Measurements from ENCODE around the gene BUB1.
"Not testable (repeated sequence)": the region's sequence is repeated elsewhere in the genome, so short reads cannot be mapped to it uniquely, and the experiment has no call there.

Gene BUB1

DNA sequence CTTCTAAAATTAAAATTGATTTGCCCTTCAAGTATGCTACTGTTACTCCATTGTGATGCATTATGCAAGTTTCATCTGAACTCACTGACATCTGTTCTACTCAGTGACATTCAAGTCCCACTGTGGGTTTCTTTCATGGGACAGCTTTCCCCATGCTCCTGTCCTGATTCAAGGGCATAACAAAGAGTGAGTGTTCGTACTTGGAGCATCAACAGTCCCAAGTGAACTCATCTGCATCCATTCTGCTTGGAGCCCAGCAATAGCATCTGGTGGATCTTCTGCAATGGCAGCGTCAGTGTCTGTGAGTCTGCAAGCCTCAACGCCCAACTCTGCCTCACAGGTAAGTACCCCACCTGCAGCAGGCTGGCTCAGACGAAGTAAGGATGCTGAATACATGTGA is 27.5 kb downstream of the BUB1 start:
- no peak overlapping the region for H3K27ac Mint-ChIP-seq
- no peaks in the 10 kb centered on the region for H3K9me3 Mint-ChIP-seq
- no peak for ATAC-seq
- H3K36me3 Mint-ChIP-seq = peaks cover 70% of the 10 kb centered on the region
- no peaks in the 10 kb centered on the region for H3K4me1 Mint-ChIP-seq
- DNase-seq (ENCODE audit: low spot score in 2 of 2) = no peak
- no peak overlapping the region for H3K4me3 Mint-ChIP-seq

DNA sequence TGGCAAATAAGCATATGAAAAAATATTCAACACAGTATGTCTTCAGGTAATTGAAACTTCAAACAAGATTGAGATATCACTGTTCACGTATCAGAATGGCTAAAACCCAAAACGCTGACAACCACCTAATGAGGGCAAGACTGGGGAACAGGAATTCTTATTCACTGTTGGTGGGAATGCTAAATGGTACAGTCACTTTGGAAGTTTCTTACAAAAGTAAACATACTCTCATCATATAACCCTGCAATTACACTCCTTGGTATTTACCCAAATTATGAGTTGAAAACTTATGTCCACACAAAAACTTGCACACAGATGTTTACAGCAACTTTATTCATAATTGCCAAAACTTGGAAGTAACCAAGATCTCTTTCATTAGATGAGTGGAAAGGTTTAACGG is 30.1 kb downstream of the BUB1 start:
- Mint-ChIP-seq H3K27ac (no peak overlapping the region), H3K9me3 (no peaks in the 10 kb centered on the region), H3K4me3 (no peak overlapping the region), H3K36me3 (peaks cover 61% of the 10 kb centered on the region), H3K4me1 (no peaks in the 10 kb centered on the region)
- ATAC-seq (no peak), DNase-seq (ENCODE audit: low spot score in 2 of 2) (no peak)

DNA sequence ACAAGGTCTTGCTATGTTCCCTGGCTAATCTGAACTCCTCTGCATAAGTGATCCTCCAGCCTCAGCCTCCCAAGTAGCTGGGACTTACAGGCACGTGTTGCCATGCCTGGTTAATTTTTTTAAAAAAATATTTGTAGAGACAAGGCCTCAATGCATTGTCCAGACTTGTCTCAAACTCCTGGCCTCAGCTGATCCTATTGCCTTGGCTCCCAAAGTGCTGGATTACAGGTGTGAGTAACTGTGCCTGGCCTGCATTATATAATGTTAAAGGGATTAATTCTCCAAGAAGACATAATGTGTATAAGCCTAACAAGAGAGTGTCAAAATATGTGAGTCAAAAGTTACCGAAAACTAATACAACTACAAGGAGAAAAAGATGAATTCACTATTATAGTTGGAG is 32.2 kb downstream of the BUB1 start:
- peaks cover 64% of the 10 kb centered on the region for H3K36me3 Mint-ChIP-seq
- H3K4me1 Mint-ChIP-seq = no peaks in the 10 kb centered on the region
- DNase-seq (ENCODE audit: low spot score in 2 of 2) = no peak
- no peak overlapping the region for H3K4me3 Mint-ChIP-seq
- ATAC-seq = no peak
- no peaks in the 10 kb centered on the region for H3K9me3 Mint-ChIP-seq
- H3K27ac Mint-ChIP-seq = no peak overlapping the region

DNA sequence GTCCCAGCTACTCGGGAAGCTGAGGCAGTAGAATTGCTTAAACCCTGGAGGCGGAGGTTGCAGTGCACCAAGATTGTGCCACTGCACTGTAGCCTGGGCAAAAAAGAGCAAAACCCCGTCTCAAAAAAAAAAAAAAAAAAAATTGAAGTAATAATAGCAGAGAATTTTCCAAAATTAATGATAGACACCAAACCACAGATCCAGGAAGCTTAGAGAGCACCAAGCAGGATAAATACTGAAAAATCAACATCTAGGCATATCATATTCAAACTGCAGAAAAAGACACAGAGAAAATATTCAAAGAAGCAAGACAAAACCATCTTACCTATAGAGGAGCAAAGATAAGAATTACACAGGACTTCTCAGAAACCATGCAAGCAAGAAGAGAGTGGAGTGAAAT is 33.5 kb downstream of the BUB1 start:
- H3K36me3 Mint-ChIP-seq = peaks cover 64% of the 10 kb centered on the region

DNA sequence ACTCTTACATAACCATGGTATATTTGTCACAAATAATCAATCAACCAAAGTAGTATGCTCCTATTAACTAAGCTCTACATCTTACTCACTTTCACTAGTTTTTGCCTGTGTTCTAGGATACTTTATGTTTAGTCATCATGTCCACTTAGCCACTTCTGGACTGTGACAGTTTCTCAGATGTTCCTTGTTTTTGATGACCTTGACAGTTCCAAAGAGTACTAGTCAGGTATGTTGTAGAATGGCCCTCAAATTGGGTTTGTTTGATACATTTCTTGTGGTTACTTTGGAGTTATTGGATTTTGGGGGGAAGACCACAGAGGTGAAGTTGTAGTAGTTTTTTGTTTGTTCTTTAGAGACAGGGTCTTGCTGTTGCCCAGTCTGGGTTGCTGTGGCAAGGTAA is 35.5 kb downstream of the BUB1 start:
- ATAC-seq = no peak
- Mint-ChIP-seq H3K36me3 (peaks cover 70% of the 10 kb centered on the region), H3K4me3 (no peak overlapping the region), H3K4me1 (no peaks in the 10 kb centered on the region), H3K27ac (no peak overlapping the region), H3K9me3 (no peaks in the 10 kb centered on the region)
- no peak for DNase-seq (ENCODE audit: low spot score in 2 of 2)

More for the DNA sequence above, 33.5 kb downstream of the BUB1 start:
- Mint-ChIP-seq H3K4me3 (no peak overlapping the region), H3K27ac (no peak overlapping the region), H3K4me1 (no peaks in the 10 kb centered on the region), H3K9me3 (no peaks in the 10 kb centered on the region)
- DNase-seq (ENCODE audit: low spot score in 2 of 2) (no peak), ATAC-seq (no peak)

DNA sequence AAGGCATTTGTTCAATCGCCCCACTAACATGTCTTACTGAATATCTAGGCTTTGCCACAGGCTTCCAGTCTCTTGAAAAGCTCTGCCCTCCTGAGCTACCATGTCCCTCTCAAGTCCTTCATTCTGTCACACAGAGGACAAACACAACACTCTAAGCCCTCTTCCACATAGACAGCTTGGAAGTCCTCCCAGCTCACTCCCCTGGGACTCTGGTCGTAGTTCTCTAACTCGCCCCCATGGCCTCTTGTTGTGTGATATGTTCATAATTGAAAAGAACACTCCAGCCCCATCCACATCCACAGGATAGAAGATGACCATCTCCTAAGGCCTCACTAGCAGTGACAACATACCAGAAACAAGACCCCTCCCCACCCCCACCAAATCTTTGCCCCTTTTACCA is 37.9 kb downstream of the BUB1 start:
- Mint-ChIP-seq H3K4me3 (no peak overlapping the region), H3K27ac (no peak overlapping the region), H3K36me3 (peaks cover 76% of the 10 kb centered on the region), H3K4me1 (no peaks in the 10 kb centered on the region), H3K9me3 (no peaks in the 10 kb centered on the region)
- ATAC-seq = no peak
- no peak for DNase-seq (ENCODE audit: low spot score in 2 of 2)

DNA sequence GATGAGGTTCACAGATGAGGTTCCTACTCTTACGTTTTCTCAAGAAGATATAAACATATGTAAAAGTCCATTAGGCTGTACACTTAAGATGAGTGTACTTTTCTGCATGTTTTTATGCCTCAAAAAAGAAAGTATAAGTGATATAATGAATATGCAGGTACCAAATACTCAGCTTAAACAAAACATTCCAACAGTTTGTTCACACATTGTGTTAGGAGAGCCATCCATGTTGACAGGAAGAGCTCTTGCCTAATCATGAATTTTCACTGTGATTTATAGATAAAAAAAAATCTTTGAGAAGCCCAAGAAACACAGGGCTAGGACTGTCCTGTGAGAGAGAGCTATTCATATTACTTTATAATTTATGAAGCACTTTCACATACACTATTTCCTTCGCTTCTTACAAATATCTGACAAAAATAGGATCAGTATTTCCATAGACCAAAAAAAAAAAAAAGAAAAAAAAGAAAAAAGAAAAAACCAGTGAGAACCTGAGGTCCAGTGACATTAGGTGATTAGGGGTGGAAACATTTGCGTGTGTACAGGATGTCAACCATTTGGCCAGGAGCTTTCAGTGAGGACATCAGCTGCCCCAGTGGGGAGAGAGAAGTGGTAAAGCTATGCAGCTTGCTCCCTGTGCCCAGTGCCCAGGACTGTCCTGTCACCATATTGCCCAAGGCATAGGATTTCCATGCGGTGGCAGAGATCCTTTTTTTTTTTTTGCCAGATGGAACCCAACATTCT is 38.7 kb downstream of the BUB1 start:
- Mint-ChIP-seq H3K9me3 (no peaks in the 10 kb centered on the region), H3K4me1 (no peaks in the 10 kb centered on the region), H3K27ac (no peak overlapping the region), H3K36me3 (peaks cover 77% of the 10 kb centered on the region), H3K4me3 (no peak overlapping the region)
- ATAC-seq (no peak), DNase-seq (ENCODE audit: low spot score in 2 of 2) (no peak)

DNA sequence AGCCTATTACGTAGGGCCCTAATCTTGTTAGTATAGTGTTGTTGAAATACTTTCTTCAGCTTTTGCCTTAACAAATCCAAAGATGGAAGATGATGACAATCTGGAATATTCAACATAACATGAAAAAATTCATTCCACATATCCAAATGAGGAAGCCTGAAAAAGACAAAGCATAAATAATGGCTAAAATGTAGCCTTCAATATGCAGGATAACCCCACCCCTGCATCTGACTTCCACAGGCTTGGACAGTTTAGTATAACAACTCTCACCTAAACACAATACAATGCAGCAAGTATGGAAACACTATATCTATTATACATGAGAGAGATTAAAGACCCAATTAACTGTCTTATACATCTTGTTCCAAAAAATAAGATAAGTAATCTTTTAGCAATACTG is 39.9 kb downstream of the BUB1 start:
- Mint-ChIP-seq H3K9me3 (no peaks in the 10 kb centered on the region), H3K36me3 (peaks cover 71% of the 10 kb centered on the region)
- no peak for ATAC-seq

DNA sequence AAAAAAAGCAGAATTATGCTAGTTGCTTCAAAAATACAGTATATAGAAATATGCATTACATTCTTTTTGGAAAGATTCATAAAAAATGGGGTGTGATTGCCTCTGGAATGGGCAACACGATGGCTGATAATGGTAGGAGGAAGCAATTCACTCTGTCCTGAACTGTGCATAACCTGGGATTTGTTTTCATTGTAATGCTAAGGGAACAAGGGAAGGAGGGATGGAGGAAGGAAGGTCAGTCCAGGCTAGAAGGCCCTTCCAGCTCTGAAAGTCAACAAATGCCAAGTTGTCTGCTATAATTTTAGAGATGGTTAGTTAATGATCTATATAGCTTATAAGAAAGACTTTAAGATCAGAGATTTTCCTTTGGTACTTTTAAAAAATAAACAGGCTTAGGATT is 40.8 kb downstream of the BUB1 start:
- Mint-ChIP-seq H3K4me3 (no peak overlapping the region), H3K9me3 (no peaks in the 10 kb centered on the region), H3K4me1 (no peaks in the 10 kb centered on the region), H3K27ac (no peak overlapping the region), H3K36me3 (peaks cover 62% of the 10 kb centered on the region)
- DNase-seq (ENCODE audit: low spot score in 2 of 2) (no peak), ATAC-seq (no peak)

More for the DNA sequence above, 39.9 kb downstream of the BUB1 start:
- no peak for DNase-seq (ENCODE audit: low spot score in 2 of 2)
- Mint-ChIP-seq H3K27ac (no peak overlapping the region), H3K4me1 (no peaks in the 10 kb centered on the region), H3K4me3 (no peak overlapping the region)

DNA sequence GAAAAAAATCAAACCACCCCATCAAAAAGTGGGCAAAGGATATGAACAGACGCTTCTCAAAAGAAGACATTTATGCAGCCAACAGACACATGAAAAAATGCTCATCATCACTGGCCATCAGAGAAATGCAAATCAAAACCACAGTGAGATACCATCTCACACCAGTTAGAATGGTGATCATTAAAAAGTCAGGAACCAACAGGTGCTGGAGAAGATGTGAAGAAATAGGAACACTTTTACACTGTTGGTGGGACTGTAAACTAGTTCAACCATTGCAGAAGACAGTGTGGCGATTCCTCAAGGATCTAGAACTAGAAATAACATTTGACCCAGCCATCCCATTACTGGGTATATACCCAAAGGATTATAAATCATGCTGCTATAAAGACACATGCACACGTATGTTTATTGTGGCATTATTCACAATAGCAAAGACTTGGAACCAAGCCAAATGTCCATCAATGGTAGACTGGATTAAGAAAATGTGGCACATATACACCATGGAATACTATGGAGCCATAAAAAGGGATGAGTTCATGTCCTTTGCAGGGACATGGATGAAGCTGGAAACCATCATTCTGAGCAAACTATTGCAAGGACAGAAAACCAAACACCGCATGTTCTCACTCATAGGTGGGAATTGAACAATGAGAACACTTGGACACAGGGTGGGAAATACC is 41.8 kb downstream of the BUB1 start:
- H3K36me3 Mint-ChIP-seq = peaks cover 52% of the 10 kb centered on the region
- H3K9me3 Mint-ChIP-seq = not testable (repeated sequence)

DNA sequence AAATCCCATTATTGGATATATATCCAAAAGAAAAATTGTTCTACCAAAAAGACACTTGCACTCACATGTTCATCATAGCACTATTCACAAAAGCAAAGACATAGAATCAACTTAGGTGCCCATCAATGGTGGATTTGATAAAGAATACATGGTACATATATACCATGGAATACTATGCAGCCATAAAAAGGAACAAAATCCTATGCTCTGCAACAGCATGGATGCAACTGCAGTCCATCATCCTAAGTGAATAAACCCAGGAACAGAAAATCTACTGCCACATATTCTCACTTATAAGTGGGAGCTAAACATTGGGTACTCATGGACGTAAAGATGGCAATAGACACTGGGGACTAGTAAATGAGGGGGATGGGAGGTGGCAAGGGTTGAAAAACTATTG is 50.5 kb downstream of the BUB1 start:
- H3K27ac Mint-ChIP-seq; DNase-seq (ENCODE audit: low spot score in 2 of 2); H3K4me3 Mint-ChIP-seq; ATAC-seq; H3K9me3 Mint-ChIP-seq; H3K4me1 Mint-ChIP-seq; H3K36me3 Mint-ChIP-seq: not testable (repeated sequence)

More for the DNA sequence above, 41.8 kb downstream of the BUB1 start:
- not testable (repeated sequence) for DNase-seq (ENCODE audit: low spot score in 2 of 2); H3K4me3 Mint-ChIP-seq; ATAC-seq; H3K4me1 Mint-ChIP-seq; H3K27ac Mint-ChIP-seq

DNA sequence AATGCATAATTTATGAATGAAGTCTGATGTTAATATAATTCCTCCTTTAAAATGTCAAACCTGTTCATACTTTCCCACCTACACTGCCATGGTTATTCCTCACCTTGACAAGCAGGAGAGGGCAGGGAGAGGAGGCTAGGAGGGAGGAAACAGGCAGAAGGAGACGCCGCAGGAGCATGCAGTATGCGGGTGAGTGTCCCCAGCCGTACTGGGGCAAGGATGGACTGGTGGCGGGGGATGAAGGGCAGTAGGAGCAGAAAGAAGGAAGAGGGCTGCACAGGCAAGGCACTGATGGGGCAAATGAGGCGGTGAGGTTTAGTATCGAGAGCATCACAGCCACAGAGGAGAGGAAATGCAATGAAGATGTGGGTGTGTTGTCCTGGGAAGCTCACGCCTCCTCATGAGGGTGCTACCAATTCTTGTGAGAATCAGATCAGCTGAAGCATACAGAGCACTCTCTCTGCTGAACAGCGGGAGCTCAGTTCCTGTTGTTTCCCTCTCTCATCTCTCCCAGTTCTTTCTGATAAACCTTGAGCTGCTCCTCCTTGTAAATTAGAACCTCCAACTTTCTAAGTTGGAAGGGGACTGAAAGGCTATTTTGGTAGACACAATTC is 58.4 kb downstream of the BUB1 start:
- DNase-seq (ENCODE audit: low spot score in 2 of 2); H3K9me3 Mint-ChIP-seq; H3K4me3 Mint-ChIP-seq; H3K4me1 Mint-ChIP-seq; H3K27ac Mint-ChIP-seq; H3K36me3 Mint-ChIP-seq: not testable (repeated sequence)
- ATAC-seq = peak; percentile 24

DNA sequence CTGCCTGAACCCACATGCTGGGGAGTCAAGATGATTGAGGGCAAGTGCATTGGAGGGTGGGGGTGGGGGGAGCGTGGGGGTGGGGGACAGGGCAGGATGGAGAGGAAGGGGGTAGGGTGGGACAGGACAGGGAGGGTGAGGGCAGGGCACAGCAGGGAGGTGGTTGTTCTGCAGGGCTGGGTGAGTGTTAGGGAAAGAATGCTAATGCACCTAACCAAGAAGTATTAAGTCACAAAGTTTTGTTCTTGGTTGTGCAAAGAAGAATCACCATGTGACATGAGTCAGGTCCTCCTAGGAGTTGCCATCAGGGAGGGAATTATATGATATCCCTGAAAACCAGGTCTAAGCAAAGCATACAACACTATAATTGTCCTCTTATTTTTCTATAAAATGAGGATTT is 63.9 kb downstream of the BUB1 start:
- H3K4me3 Mint-ChIP-seq; H3K27ac Mint-ChIP-seq; H3K36me3 Mint-ChIP-seq; H3K4me1 Mint-ChIP-seq; ATAC-seq; DNase-seq (ENCODE audit: low spot score in 2 of 2); H3K9me3 Mint-ChIP-seq: not testable (repeated sequence)

DNA sequence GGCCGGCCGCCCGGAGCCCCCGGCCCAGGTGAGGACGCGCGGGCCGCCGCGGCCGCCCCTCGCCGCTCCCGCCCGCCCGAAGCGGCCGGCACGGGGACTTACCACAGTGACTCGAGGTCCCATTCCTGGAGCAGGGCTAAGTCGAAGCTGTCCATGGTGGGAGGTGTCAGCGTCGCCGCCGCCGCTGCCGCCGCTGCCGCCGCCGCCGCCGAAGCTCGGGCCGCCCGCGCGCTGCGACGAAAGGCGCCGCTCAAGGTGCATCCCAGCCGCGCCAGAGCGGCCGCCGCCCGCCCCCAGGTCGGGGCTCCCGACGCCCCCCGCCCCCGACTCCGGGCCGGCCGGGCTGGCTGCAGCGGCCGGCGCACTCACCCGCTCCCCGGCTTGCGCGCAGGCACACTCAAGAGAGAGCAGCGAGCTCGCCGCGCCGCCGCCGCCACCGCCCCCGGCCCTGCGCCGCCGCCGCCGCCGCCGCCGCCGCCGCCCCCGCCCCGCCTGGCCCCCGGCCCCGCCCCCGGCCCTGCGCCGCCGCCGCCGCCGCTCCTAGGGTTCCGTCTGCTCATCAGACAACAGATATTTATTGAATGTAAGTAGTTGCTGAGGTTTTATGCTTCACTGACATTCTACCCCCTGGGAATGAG is 67.1 kb downstream of the BUB1 start:
- not testable (repeated sequence) for H3K9me3 Mint-ChIP-seq; DNase-seq (ENCODE audit: low spot score in 2 of 2); H3K27ac Mint-ChIP-seq; H3K36me3 Mint-ChIP-seq; H3K4me1 Mint-ChIP-seq; H3K4me3 Mint-ChIP-seq
- ATAC-seq = peak; percentile 68

DNA sequence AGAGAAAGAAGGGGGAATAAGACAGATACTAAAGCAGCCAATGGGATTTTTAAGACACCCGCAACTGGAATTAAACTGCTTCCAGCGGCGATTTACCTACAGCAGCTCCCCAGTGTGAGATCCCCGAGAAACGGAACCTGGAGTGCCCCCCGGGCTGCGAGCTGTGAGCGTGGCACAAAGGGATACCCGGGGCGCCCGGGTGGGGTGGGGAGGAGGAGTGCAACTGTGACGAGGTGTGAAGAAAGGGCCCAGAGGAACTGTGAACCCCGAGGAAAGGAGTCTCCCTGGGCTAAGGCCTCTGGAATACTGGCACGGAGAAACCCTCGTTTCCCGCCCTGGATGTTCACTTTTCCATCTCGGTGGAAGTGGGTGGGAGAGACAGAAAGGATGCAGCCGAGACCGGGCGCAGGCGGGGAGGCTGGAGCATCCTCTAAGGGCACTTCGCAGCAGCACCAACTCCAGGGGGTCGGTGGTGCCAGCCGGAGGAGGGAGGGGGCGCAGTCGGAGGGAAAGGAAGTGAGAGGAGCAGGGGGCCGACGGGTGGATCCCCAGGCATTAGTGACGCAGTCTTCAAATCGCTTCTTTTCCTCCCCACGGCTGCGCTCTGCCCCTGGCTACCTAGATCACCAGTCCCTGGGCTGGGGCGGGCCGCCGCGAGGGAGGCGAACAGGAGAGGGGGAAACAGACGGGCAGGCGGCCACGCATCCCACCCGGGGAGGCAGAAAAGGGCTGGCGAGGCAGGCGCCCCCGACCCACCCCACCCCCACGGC is 67.8 kb downstream of the BUB1 start:
- not testable (repeated sequence) for H3K36me3 Mint-ChIP-seq; DNase-seq (ENCODE audit: low spot score in 2 of 2); H3K4me3 Mint-ChIP-seq; H3K4me1 Mint-ChIP-seq; H3K27ac Mint-ChIP-seq; H3K9me3 Mint-ChIP-seq
- ATAC-seq = peak; percentile 60

All from stimulated activated effector memory CD8-positive, alpha-beta T cell treated with anti-CD3 and anti-CD28 coated beads, Interleukin-12 subunit alpha, Interleukin-12 subunit beta, amount 100 ng/mL, for 72 hours (primary cell).